Coronary artery (tissue), 2 donors: ENCODE results near the gene PLXNA1.

Experiments used
- DNase-seq: peaks from one replicate; pipeline ENCODE4 v3.0.0-alpha.2; 2017; ENCODE audit warnings: low spot score
- H3K27ac ChIP-seq, 2 donors: fragments of 200-600 bp; sonication (generic); one replicate each; pipeline ENCODE4 v1.5.1; 2016 to 2019
- H3K4me3 ChIP-seq: fragments of 200-600 bp; sonication (generic); 2 replicates; pipeline ENCODE4 v1.5.1; 2016; ENCODE audit warnings: mild to moderate bottlenecking, moderate library complexity
- CTCF ChIP-seq: fragments of 200-600 bp; sonication (generic); IDR thresholded peaks from one replicate; pipeline ENCODE4 v1.5.1; 2019; ENCODE audit warnings: antibody characterized with exemption

PLXNA1 gene

GRCh38 chr3:126937973-126938372 lies 44.9 kb upstream of the PLXNA1 start:
- no peak for DNase-seq
- Histone ChIP-seq H3K27ac (no peak overlapping the region), H3K4me3 (no peak overlapping the region)
- TF ChIP-seq CTCF, result no peak

DNA sequence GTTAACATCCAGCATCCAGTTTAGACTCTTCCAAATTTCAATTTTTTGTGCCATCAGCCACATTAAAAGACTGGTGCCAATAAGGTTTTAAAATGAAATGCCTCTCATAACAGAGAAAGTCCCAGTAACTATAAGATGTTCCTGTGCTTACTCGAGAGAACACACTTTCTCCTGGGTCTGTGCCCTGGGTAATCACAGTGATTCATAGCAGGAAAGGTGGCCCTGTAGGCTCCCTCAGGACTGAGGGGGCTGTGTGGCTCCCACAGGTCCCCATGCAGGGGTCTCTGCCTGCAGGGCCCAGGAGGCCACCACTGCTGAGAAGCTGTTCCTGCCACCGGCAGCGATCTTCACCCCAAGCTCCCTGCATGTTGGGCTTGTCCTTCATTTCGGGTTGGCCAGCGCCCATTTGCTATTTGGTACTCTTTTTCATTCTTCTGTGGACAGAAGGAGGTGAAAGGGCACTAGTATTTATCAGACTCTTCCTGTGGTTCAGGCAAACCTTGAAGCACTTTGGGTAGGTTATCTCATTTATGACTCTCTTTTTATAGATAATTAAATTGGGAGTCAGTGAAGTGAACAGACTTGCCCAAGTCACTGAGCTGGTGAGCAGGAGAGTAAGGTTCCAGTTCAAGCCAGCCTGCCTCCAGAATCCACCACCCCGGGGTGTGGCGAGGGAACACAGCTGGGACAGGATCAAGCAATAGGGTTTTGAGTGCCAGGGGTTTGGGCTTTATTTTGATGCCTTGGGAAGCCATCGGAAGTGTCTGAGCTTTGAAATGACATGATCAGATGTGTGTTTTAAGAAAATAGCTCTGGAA lies 44.2 kb upstream of the PLXNA1 start:
- H3K4me3 ChIP-seq, result no peak overlapping the region
- H3K27ac ChIP-seq, result no peak overlapping the region
- DNase-seq, result no peak
- TF ChIP-seq CTCF, result no peak

DNA sequence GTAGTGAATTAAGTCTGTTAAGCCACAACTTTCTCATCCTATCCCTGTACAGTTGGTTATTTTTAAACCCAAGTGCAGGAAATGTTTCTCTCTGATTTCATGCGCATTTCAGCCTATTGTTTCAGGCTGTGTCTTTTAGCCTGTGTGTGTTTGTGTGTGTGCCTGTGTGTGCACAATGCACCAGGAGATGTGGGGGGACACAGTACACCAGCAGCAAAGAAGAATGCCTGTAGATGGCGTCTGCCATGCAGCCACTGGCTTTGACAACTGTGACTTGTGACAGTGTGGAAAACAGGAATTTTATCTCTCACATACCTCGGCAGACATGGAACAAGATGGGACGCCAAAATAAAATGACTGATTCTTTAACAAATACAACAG lies 43.6 kb upstream of the PLXNA1 start:
- Histone ChIP-seq H3K27ac (no peak overlapping the region), H3K4me3 (no peak overlapping the region)
- no peak for TF ChIP-seq CTCF
- DNase-seq, result no peak

- no peak for TF ChIP-seq CTCF
- no peak overlapping the region for H3K4me3 ChIP-seq
- no peak overlapping the region for H3K27ac ChIP-seq
- DNase-seq, result no peak
Observed at GRCh38 chr3:126939733-126940132, 43.2 kb upstream of the PLXNA1 start.

GRCh38 chr3:126941721-126942270 lies 41.1 kb upstream of the PLXNA1 start:
- TF ChIP-seq CTCF, result no peak
- H3K27ac ChIP-seq, result no peak overlapping the region
- no peak overlapping the region for H3K4me3 ChIP-seq
- DNase-seq, result no peak

GRCh38 chr3:126944089-126944965 lies 38.6 kb upstream of the PLXNA1 start:
- Histone ChIP-seq H3K4me3 (no peak overlapping the region), H3K27ac (no peak overlapping the region)
- TF ChIP-seq CTCF, result no peak
- no peak for DNase-seq
